ENCODE measurements around the gene KIAA0232.
"Not testable (repeated sequence)": the region's sequence is repeated elsewhere in the genome, so short reads cannot be mapped to it uniquely, and the experiment has no call there.

The KIAA0232 gene

DNA sequence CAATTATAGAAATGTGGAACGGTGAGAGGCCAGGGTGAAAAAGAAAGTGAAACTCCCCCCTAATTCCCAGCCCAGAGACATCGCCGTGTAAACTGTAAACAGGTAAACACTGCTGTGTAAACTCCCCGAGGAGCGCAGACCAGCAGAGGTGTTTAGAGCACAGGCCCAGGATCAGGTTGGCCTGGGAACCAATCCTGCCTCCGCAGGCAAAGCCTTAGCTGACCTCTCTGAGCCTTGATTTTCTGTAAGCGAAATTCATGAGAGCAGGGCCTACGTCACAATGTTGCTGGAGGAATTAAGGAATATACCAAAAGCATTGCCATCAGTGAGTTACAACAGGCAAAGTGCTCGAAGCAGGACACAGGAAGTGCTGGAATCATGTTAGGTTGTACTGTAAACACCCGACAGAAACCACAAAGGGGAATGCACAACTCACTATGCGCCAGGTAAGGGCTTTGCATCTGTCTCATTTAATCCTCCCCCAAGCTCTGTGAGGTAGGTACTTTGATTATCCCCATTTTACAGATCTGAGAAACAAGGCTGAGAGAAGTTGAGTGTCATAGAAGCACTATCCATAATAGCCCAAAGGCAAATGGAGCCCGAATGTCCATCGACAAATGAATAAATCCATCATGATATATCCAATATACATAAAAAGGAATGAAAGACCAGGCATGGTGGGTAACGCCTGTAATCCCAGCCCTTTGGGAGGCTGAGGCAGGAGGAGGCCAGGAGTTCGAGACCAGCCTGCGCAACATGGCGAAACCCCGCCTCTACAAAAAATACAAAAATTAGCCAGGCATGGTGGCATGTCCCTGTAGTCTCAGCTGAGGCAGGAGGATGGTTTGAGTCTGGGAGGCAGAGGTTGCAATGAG lies 30.7 kb upstream of the KIAA0232 start:
- Mint-ChIP-seq H3K27ac (peak overlapping the region; percentile 34), H3K4me1 (ENCODE audit: low read depth) (peaks cover 8% of the 10 kb centered on the region), H3K9me3 (ENCODE audit: low read depth) (no peaks in the 10 kb centered on the region), H3K4me3 (peak overlapping the region; percentile 61), H3K36me3 (no peaks in the 10 kb centered on the region), H3K27me3 (no peaks in the 10 kb centered on the region)

- H3K27me3 Mint-ChIP-seq: no peaks in the 10 kb centered on the region
- peaks cover 8% of the 10 kb centered on the region for H3K4me1 Mint-ChIP-seq (ENCODE audit: low read depth)
- no peaks in the 10 kb centered on the region for H3K9me3 Mint-ChIP-seq (ENCODE audit: low read depth)
- no peak overlapping the region for H3K4me3 Mint-ChIP-seq
- no peak overlapping the region for H3K27ac Mint-ChIP-seq
- H3K36me3 Mint-ChIP-seq: no peaks in the 10 kb centered on the region
These were observed 30.1 kb upstream of the KIAA0232 start for GRCh38 chr4:6752486-6752829.

DNA sequence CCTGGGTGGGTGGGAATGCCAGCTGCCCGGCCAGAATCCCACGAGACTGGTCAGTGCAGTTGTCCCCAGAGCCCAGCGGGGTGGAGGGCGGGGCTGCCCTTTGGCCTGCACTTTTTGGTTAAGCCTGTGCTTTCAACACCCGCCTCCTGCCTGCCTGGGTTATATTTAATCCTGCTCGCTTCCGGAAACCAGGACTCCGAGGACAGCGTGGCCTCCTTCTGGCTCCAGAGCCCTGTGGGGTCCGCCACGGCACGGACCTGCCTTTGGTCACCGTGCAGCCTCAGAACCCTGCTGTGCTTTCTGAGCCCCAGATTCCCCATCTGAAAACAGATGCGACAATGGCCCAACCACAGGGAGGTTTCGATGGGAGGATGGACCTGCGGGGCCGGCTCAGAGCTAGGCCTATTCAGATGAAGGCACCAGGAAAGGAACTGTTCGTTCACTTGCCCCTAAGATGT lies 29.4 kb upstream of the KIAA0232 start:
- Mint-ChIP-seq H3K36me3 (no peaks in the 10 kb centered on the region), H3K27ac (no peak overlapping the region), H3K9me3 (ENCODE audit: low read depth) (no peaks in the 10 kb centered on the region), H3K27me3 (no peaks in the 10 kb centered on the region), H3K4me1 (ENCODE audit: low read depth) (peaks cover 8% of the 10 kb centered on the region), H3K4me3 (no peak overlapping the region)

DNA sequence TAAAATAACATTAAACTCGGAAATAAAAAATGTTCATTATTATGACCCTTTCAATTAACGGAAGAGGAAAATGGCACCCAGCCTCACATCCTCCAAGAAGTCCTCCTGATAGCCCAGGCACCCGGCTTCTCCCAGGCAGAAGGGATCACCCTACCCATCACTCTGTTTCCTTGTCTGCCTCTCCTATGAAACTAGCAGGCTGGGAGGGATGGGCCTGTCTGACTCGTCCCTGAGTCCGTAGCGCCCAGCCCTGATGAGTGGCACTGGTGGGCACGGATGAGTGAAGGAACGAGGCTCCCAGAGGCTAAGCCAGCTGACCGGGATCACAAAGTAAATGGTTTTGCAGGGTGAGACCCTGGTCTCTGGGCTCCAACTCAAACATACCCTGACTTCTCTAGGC lies 28.6 kb upstream of the KIAA0232 start:
- Mint-ChIP-seq H3K4me3 (no peak overlapping the region), H3K36me3 (no peaks in the 10 kb centered on the region), H3K27ac (no peak overlapping the region), H3K9me3 (ENCODE audit: low read depth) (no peaks in the 10 kb centered on the region), H3K4me1 (ENCODE audit: low read depth) (peaks cover 8% of the 10 kb centered on the region), H3K27me3 (no peaks in the 10 kb centered on the region)

GRCh38 chr4:6754481-6755087 lies 27.9 kb upstream of the KIAA0232 start:
- no peak overlapping the region for H3K4me3 Mint-ChIP-seq
- no peaks in the 10 kb centered on the region for H3K27me3 Mint-ChIP-seq
- peaks cover 8% of the 10 kb centered on the region for H3K4me1 Mint-ChIP-seq (ENCODE audit: low read depth)
- H3K36me3 Mint-ChIP-seq: no peaks in the 10 kb centered on the region
- H3K9me3 Mint-ChIP-seq (ENCODE audit: low read depth): no peaks in the 10 kb centered on the region
- H3K27ac Mint-ChIP-seq: no peak overlapping the region

GRCh38 chr4:6755088-6755753 lies 27.3 kb upstream of the KIAA0232 start:
- H3K36me3 Mint-ChIP-seq: no peaks in the 10 kb centered on the region

DNA sequence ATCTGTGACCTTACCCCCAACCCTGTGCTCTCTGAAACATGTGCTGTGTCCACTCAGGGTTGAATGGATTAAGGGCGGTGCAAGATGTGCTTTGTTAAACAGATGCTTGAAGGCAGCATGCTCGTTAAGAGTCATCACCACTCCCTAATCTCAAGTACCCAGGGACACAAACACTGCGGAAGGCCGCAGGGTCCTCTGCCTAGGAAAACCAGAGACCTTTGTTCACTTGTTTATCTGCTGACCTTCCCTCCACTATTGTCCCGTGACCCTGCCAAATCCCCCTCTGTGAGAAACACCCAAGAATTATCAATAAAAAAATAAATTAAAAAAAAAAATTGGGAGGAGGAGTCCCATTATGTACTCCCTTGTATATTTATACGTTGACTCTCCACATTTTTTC lies 26.2 kb upstream of the KIAA0232 start:
- H3K4me1 Mint-ChIP-seq (ENCODE audit: low read depth): peaks cover 14% of the 10 kb centered on the region
- H3K27me3 Mint-ChIP-seq; H3K4me3 Mint-ChIP-seq; H3K9me3 Mint-ChIP-seq (ENCODE audit: low read depth); H3K36me3 Mint-ChIP-seq; H3K27ac Mint-ChIP-seq: not testable (repeated sequence)

More at GRCh38 chr4:6755088-6755753, 27.3 kb upstream of the KIAA0232 start:
- Mint-ChIP-seq H3K27me3 (no peaks in the 10 kb centered on the region), H3K4me1 (ENCODE audit: low read depth) (peaks cover 8% of the 10 kb centered on the region), H3K4me3 (no peak overlapping the region), H3K9me3 (ENCODE audit: low read depth) (no peaks in the 10 kb centered on the region), H3K27ac (no peak overlapping the region)

GRCh38 chr4:6758728-6759127 lies 23.8 kb upstream of the KIAA0232 start:
- Mint-ChIP-seq H3K4me1 (ENCODE audit: low read depth) (peaks cover 15% of the 10 kb centered on the region), H3K27me3 (no peaks in the 10 kb centered on the region), H3K9me3 (ENCODE audit: low read depth) (no peaks in the 10 kb centered on the region), H3K36me3 (no peaks in the 10 kb centered on the region), H3K27ac (no peak overlapping the region), H3K4me3 (no peak overlapping the region)

GRCh38 chr4:6760865-6761264 lies 21.7 kb upstream of the KIAA0232 start:
- H3K4me1 Mint-ChIP-seq (ENCODE audit: low read depth): peaks cover 23% of the 10 kb centered on the region
- no peaks in the 10 kb centered on the region for H3K36me3 Mint-ChIP-seq
- no peak overlapping the region for H3K27ac Mint-ChIP-seq
- H3K9me3 Mint-ChIP-seq (ENCODE audit: low read depth): no peaks in the 10 kb centered on the region
- no peaks in the 10 kb centered on the region for H3K27me3 Mint-ChIP-seq
- H3K4me3 Mint-ChIP-seq: no peak overlapping the region

DNA sequence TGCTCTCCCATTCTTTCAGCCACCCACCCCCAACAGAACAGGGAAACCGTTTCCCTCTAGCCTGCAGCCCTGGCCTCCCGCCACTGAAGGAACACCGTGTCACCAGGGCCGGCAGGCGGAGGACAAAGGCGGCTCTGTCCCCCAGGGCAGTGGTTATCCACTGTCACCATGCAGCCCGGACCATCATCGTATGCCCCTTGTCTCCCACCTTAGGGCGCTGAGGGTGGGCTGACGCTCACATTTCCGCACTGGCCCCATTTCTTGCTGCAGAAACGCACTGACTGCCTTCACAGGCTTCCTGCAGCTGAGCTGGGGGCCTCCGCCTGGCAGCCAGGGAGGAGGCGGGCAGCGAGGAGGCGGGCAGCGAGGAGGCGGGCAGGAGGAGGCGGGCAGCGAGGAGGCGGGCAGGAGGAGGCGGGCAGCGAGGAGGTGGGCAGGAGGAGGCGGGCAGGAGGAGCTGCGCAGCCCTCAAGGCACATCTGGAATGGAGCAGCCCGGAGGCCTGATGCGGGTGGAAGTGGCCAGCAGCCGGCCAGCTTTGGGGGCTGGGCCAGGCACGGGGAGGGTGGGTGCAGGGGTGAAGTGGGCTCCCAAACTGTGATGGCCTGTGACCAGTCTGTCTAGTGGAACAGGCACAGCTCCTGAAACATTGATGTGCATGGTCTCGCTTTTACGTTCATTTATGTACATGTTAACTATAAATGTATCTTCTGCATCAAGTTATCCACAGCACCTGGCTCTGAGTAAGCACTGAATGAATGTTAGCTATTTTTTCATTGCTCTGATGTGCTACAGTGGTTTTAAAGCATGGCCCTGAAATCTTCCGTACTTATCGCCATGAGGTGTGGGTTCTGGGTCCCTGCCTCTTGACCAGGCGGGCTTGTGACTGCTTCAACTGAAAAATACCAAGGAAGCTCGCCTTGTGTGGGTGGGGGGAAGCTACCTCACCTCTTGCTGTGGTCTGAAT lies 20.6 kb upstream of the KIAA0232 start:
- no peak overlapping the region for H3K27ac Mint-ChIP-seq
- peak overlapping the region; percentile 42 for H3K4me3 Mint-ChIP-seq
- H3K9me3 Mint-ChIP-seq (ENCODE audit: low read depth): no peaks in the 10 kb centered on the region
- no peaks in the 10 kb centered on the region for H3K36me3 Mint-ChIP-seq
- no peaks in the 10 kb centered on the region for H3K27me3 Mint-ChIP-seq
- peaks cover 32% of the 10 kb centered on the region for H3K4me1 Mint-ChIP-seq (ENCODE audit: low read depth)

GRCh38 chr4:6763330-6763851 lies 19.1 kb upstream of the KIAA0232 start:
- Mint-ChIP-seq H3K36me3 (no peaks in the 10 kb centered on the region), H3K27me3 (no peaks in the 10 kb centered on the region), H3K4me1 (ENCODE audit: low read depth) (peaks cover 34% of the 10 kb centered on the region), H3K9me3 (ENCODE audit: low read depth) (no peaks in the 10 kb centered on the region), H3K4me3 (no peak overlapping the region), H3K27ac (no peak overlapping the region)

- Mint-ChIP-seq H3K27ac (no peak overlapping the region), H3K4me1 (ENCODE audit: low read depth) (peaks cover 51% of the 10 kb centered on the region), H3K36me3 (no peaks in the 10 kb centered on the region), H3K27me3 (no peaks in the 10 kb centered on the region), H3K9me3 (ENCODE audit: low read depth) (no peaks in the 10 kb centered on the region), H3K4me3 (no peak overlapping the region)
These were observed 17.4 kb upstream of the KIAA0232 start for GRCh38 chr4:6764976-6765620.

DNA sequence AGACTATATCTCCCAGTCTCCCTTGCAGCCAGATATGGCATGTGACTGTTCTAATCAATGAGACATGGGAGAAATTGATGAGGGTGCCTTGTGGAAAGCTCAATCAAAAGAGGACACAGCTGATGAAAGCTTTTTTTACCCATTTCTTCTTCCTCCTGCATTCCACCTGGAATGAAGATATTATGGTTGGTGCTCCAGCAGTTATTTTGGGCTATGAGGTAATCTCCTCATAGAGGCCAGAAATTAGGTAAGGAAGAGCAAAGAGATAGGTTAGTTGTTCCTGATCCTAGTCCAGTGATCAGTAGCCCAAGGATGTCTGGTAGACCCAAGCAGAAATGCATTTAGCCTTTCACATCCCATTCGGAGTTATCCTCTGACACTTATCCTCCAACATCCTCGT lies 16.8 kb upstream of the KIAA0232 start:
- Mint-ChIP-seq H3K36me3 (no peaks in the 10 kb centered on the region), H3K4me3 (no peak overlapping the region), H3K9me3 (ENCODE audit: low read depth) (no peaks in the 10 kb centered on the region), H3K4me1 (ENCODE audit: low read depth) (peaks cover 50% of the 10 kb centered on the region), H3K27ac (no peak overlapping the region), H3K27me3 (no peaks in the 10 kb centered on the region)

GRCh38 chr4:6767386-6767747 lies 15.2 kb upstream of the KIAA0232 start:
- Mint-ChIP-seq H3K36me3 (no peaks in the 10 kb centered on the region), H3K27ac (no peak overlapping the region), H3K9me3 (ENCODE audit: low read depth) (no peaks in the 10 kb centered on the region), H3K4me3 (no peak overlapping the region), H3K27me3 (no peaks in the 10 kb centered on the region), H3K4me1 (ENCODE audit: low read depth) (peaks cover 37% of the 10 kb centered on the region)
